ENCODE data around the gene SRP68. TPM values are rescaled to one million over a fixed set of nuclear protein-coding genes. Genes with fewer than 3 reads are reported as not detected.
A peak's percentile ranks its signal among the peaks of the same experiment; 100 is the strongest.

Gene SRP68
- total RNA-seq, 2 experiments from 2014 or later: 151 to 174 TPM

- POLR2A ChIA-PET: interaction anchor here (0.8 to 2.0 kb wide), 3 partner anchors 24 to 168 kb away, joined by 3 to 4 read pairs (median 3); partner anchors contain the start of gene UBALD2
- intact Hi-C loops (cut with DNase I, micrococcal nuclease): loop anchor here in 1 of 2 experiments (10.0 kb wide), 1 partner anchor 400 kb away; the partner anchor contains the start of gene RHBDF2
Measured at GRCh38 chr17:76104140-76104895, 32.0 kb upstream of the SRP68 start.

GRCh38 chr17:76103274-76104139, 31.2 kb upstream of the SRP68 start, which contains the start of gene EXOC7:
TSS of gene EXOC7 (minus strand) at chr17:76103787. CDS start at chr17:76103692, 95 bp downstream.
- intact Hi-C loops (cut with DNase I, micrococcal nuclease): loop anchor here (1.0 to 10.0 kb wide), 8 partner anchors 31 to 401 kb away; partner anchors contain the start of genes ACOX1 (in 1 of the 2), RHBDF2 (in 1 of the 2), SRP68 (in 1 of the 2) and TEN1 (in 1 of the 2)
- DNase-seq (peak; percentile 96), ATAC-seq (peak; percentile 94)
- Mint-ChIP-seq H3K4me1 (peaks cover 18% of the 10 kb centered on the region), H3K9me3 (ENCODE audit: low read depth) (no peaks in the 10 kb centered on the region), H3K36me3 (ENCODE audit: low read depth) (peaks cover 8% of the 10 kb centered on the region), H3K4me3 (peak within 1 kb of the TSS; percentile 90), H3K27me3 (no peaks in the 10 kb centered on the region), H3K27ac (peak within 1 kb of the TSS; percentile 93)
- POLR2A ChIA-PET: interaction anchor here (0.8 to 2.0 kb wide), 3 partner anchors 23 to 168 kb away, joined by 3 to 4 read pairs (median 3); partner anchors contain the start of gene UBALD2
- CTCF ChIA-PET: interaction anchor here (0.6 to 1.9 kb wide), 10 partner anchors 23 to 245 kb away, joined by 3 to 10 read pairs (median 4); no protein-coding TSS in a partner anchor

More at GRCh38 chr17:76104140-76104895, 32.0 kb upstream of the SRP68 start:
- CTCF ChIA-PET: interaction anchor here (0.6 to 1.9 kb wide), 13 partner anchors 9 to 271 kb away, joined by 3 to 10 read pairs (median 3); no protein-coding TSS in a partner anchor
- H3K9me3 Mint-ChIP-seq (ENCODE audit: low read depth): no peaks in the 10 kb centered on the region
- peak overlapping the region; percentile 90 for H3K4me3 Mint-ChIP-seq
- no peak for DNase-seq
- peaks cover 18% of the 10 kb centered on the region for H3K4me1 Mint-ChIP-seq
- H3K36me3 Mint-ChIP-seq (ENCODE audit: low read depth): peaks cover 7% of the 10 kb centered on the region
- H3K27ac Mint-ChIP-seq: peak overlapping the region; percentile 93
- no peak for ATAC-seq
- no peaks in the 10 kb centered on the region for H3K27me3 Mint-ChIP-seq

GRCh38 chr17:76102944-76103273, 30.6 kb upstream of the SRP68 start:
- ATAC-seq (no peak), DNase-seq (no peak)
- H3K27ac Mint-ChIP-seq: peak overlapping the region; percentile 93
- ChIA-PET POLR2A (interaction anchor here (0.7 to 2.0 kb wide), 2 partner anchors 169 to 288 kb away, joined by 4 to 6 read pairs; no protein-coding TSS in a partner anchor), CTCF (interaction anchor here (0.7 to 1.9 kb wide), 7 partner anchors 24 to 176 kb away, joined by 3 to 10 read pairs (median 4); no protein-coding TSS in a partner anchor)
- no peaks in the 10 kb centered on the region for H3K27me3 Mint-ChIP-seq
- H3K36me3 Mint-ChIP-seq (ENCODE audit: low read depth): peaks cover 9% of the 10 kb centered on the region
- intact Hi-C loops (cut with DNase I, micrococcal nuclease): loop anchor here (1.0 to 10.0 kb wide), 8 partner anchors 31 to 402 kb away; partner anchors contain the start of genes ACOX1 (in 1 of the 2), RHBDF2 (in 1 of the 2), SRP68 (in 1 of the 2) and TEN1 (in 1 of the 2)
- no peaks in the 10 kb centered on the region for H3K9me3 Mint-ChIP-seq (ENCODE audit: low read depth)
- peaks cover 18% of the 10 kb centered on the region for H3K4me1 Mint-ChIP-seq
- H3K4me3 Mint-ChIP-seq: peak overlapping the region; percentile 90

GRCh38 chr17:76097716-76098295, 25.5 kb upstream of the SRP68 start:
- intact Hi-C loops (cut with DNase I, micrococcal nuclease): no loop called here
- Mint-ChIP-seq H3K4me1 (peaks cover 13% of the 10 kb centered on the region), H3K36me3 (ENCODE audit: low read depth) (peaks cover 33% of the 10 kb centered on the region), H3K27ac (no peak overlapping the region), H3K4me3 (no peak overlapping the region), H3K27me3 (no peaks in the 10 kb centered on the region), H3K9me3 (ENCODE audit: low read depth) (no peaks in the 10 kb centered on the region)
- ATAC-seq (no peak), DNase-seq (no peak)
- ChIA-PET POLR2A (no interaction called here), CTCF (interaction anchor here (0.8 kb wide), 1 partner anchor 84 kb away, joined by 3 read pairs; no protein-coding TSS in a partner anchor)

GRCh38 chr17:76095943-76096342, 23.6 kb upstream of the SRP68 start:
- no peak overlapping the region for H3K27ac Mint-ChIP-seq

GRCh38 chr17:76094046-76094445, 21.7 kb upstream of the SRP68 start:
- H3K9me3 Mint-ChIP-seq (ENCODE audit: low read depth): no peaks in the 10 kb centered on the region
- H3K4me3 Mint-ChIP-seq: no peak overlapping the region
- DNase-seq (no peak), ATAC-seq (no peak)
- POLR2A ChIA-PET: interaction anchor here (0.5 kb wide), 1 partner anchor 23 kb away, joined by 4 read pairs; no protein-coding TSS in a partner anchor
- no peaks in the 10 kb centered on the region for H3K27me3 Mint-ChIP-seq
- H3K36me3 Mint-ChIP-seq (ENCODE audit: low read depth): peaks cover 32% of the 10 kb centered on the region
- CTCF ChIA-PET: interaction anchor here (0.6 to 0.8 kb wide), 3 partner anchors 8 to 83 kb away, joined by 3 to 5 read pairs (median 3); no protein-coding TSS in a partner anchor
- H3K27ac Mint-ChIP-seq: no peak overlapping the region
- intact Hi-C loops (cut with DNase I, micrococcal nuclease): no loop called here
- H3K4me1 Mint-ChIP-seq: no peaks in the 10 kb centered on the region

More at GRCh38 chr17:76095943-76096342, 23.6 kb upstream of the SRP68 start:
- no peak overlapping the region for H3K4me3 Mint-ChIP-seq
- ChIA-PET CTCF (interaction anchor here (0.5 to 1.7 kb wide), 7 partner anchors 8 to 849 kb away, joined by 3 to 5 read pairs (median 4); no protein-coding TSS in a partner anchor), POLR2A (no interaction called here)
- intact Hi-C loops (cut with DNase I, micrococcal nuclease): no loop called here
- H3K9me3 Mint-ChIP-seq (ENCODE audit: low read depth): no peaks in the 10 kb centered on the region
- peaks cover 40% of the 10 kb centered on the region for H3K36me3 Mint-ChIP-seq (ENCODE audit: low read depth)
- H3K27me3 Mint-ChIP-seq: no peaks in the 10 kb centered on the region
- H3K4me1 Mint-ChIP-seq: peaks cover 3% of the 10 kb centered on the region
- ATAC-seq: no peak
- no peak for DNase-seq

- H3K27me3 Mint-ChIP-seq: no peaks in the 10 kb centered on the region
- no peaks in the 10 kb centered on the region for H3K4me1 Mint-ChIP-seq
- intact Hi-C loops (cut with DNase I, micrococcal nuclease): no loop called here
- H3K27ac Mint-ChIP-seq: no peak overlapping the region
- CTCF ChIA-PET: interaction anchor here (0.9 to 1.0 kb wide), 3 partner anchors 13 to 316 kb away, joined by 4 to 6 read pairs (median 5); partner anchors contain the start of gene MRPL38
- DNase-seq (no peak), ATAC-seq (no peak)
- POLR2A ChIA-PET: no interaction called here
- no peak overlapping the region for H3K4me3 Mint-ChIP-seq
- H3K36me3 Mint-ChIP-seq (ENCODE audit: low read depth): peaks cover 33% of the 10 kb centered on the region
- H3K9me3 Mint-ChIP-seq (ENCODE audit: low read depth): no peaks in the 10 kb centered on the region
Measured at GRCh38 chr17:76092526-76093413, 20.5 kb upstream of the SRP68 start.

GRCh38 chr17:76091526-76092286, 19.4 kb upstream of the SRP68 start:
- POLR2A ChIA-PET: no interaction called here
- CTCF ChIA-PET: interaction anchor here (1.0 kb wide), 1 partner anchor 12 kb away, joined by 6 read pairs; no protein-coding TSS in a partner anchor
- DNase-seq: no peak
- peak overlapping the region; percentile 28 for H3K4me3 Mint-ChIP-seq
- H3K4me1 Mint-ChIP-seq: no peaks in the 10 kb centered on the region
- ATAC-seq: peak; percentile 69
- intact Hi-C loops (cut with DNase I, micrococcal nuclease): no loop called here
- H3K27me3 Mint-ChIP-seq: no peaks in the 10 kb centered on the region
- peaks cover 26% of the 10 kb centered on the region for H3K36me3 Mint-ChIP-seq (ENCODE audit: low read depth)
- peak overlapping the region; percentile 63 for H3K27ac Mint-ChIP-seq
- H3K9me3 Mint-ChIP-seq (ENCODE audit: low read depth): no peaks in the 10 kb centered on the region

- ChIA-PET CTCF (no interaction called here), POLR2A (no interaction called here)
- Mint-ChIP-seq H3K4me1 (no peaks in the 10 kb centered on the region), H3K9me3 (ENCODE audit: low read depth) (no peaks in the 10 kb centered on the region), H3K27me3 (no peaks in the 10 kb centered on the region), H3K4me3 (no peak overlapping the region), H3K27ac (no peak overlapping the region), H3K36me3 (ENCODE audit: low read depth) (peaks cover 22% of the 10 kb centered on the region)
- ATAC-seq (no peak), DNase-seq (no peak)
- intact Hi-C loops (cut with DNase I, micrococcal nuclease): no loop called here
Measured at GRCh38 chr17:76090517-76091129, 18.3 kb upstream of the SRP68 start.
